Lower leg skin (tissue), 4 donors: ENCODE measurements around the gene MRPL39. TPM values are rescaled to one million over a fixed set of nuclear protein-coding genes. Genes with fewer than 3 reads are reported as not detected.

Experiments
- DNase-seq, 2 donors: peaks; one replicate each; pipeline ENCODE4 v3.0.0-alpha.2; 2019; ENCODE audit warnings: low spot score in 2 of 2
- H3K4me3 ChIP-seq: fragments of 200-600 bp; sonication (generic); 2 replicates; pipeline ENCODE4 v1.5.1; 2017; ENCODE audit warnings: mild to moderate bottlenecking, low read depth; ENCODE audit not compliant: poor library complexity, severe bottlenecking
- POLR2A ChIP-seq, 2 donors: fragments of 450-650 bp; IDR thresholded peaks; one replicate each; pipeline ENCODE4 v1.6.1; 2016 to 2017; ENCODE audit warnings: antibody characterized with exemption in 2 of 2, mild to moderate bottlenecking in 1 of 2, moderate library complexity in 1 of 2
- WGBS, 2 donors: methylation state at CpG; one replicate each; pipeline ENCODE4 v1.1.5; 2018; 5-methylcytosine and 5-hydroxymethylcytosine counted together
- intact Hi-C: fragments of 100-400 bp; cut with DNase I; formaldehyde crosslinking; loops from one replicate; pipeline ENCODE4 v1.15.0; 2023; ENCODE audit warnings: low total_unique reads
- total RNA-seq, 4 donors: library from RNA; depleted of rRNA; stranded (reverse); fragments of >200 nt; gene quantifications; one replicate each; pipeline ENCODE4 v1.1.0, GENCODE V29; 2016
- TF ChIP-seq, protein P1 (sequence below), 3 donors: fragments of 450-650 bp; IDR thresholded peaks; one replicate each; pipeline ENCODE4 v1.5.1; 2016; ENCODE audit warnings: antibody characterized with exemption in 3 of 3, mild to moderate bottlenecking in 3 of 3, moderate library complexity in 2 of 3

MRPL39 gene
- 10 to 100 TPM; 18.0 to 26.5 (median 21.4) TPM for total RNA-seq

DNA sequence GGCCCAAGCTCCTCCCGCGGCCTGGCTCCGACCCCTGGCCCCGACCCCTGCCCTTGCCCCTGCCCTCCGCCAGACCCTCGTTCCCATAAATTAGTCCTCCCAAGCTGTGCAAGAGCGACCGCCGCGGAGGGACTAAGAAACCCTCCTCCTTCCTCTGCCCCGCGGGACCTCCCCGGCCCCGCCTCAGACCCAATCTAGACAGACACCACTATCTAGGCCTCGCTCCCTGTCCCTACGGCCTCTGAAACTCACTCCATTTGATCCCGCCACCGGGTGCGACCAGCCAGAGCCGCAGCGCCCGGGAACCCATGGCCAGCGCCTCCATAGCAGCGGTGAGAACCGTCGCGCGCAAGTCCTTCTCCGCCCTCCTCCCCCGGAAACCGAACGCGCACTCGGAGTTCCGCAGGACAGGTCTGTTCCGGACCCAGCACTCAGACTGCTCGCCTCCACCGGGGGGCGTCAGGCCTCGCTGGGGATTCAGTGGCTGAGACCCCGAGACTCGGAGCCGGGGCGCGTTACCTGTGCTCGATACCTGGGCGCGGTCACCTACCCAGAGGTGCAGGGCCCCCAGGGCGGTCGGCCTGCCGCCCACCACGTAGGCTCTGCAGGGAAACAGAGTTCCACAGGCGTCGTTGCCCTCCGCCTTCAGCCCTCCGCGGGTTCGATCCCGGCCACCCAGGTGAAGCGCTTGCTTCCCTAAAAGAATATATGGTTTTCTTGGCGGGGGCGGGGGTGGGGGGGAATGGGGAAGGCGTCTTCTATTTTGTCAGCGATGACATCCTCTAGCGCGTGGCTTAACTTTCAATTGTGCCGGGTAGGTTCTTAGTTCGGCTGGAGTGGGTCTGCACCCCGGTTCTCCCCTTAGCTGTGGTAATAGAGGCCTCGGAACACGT lies at the start of gene MRPL39:
MRPL39 (minus strand) TSS at position 331 of the 893 bp plus-strand sequence; CDS start at position 325, 6 bp downstream.
- TF ChIP-seq, protein P1, sequence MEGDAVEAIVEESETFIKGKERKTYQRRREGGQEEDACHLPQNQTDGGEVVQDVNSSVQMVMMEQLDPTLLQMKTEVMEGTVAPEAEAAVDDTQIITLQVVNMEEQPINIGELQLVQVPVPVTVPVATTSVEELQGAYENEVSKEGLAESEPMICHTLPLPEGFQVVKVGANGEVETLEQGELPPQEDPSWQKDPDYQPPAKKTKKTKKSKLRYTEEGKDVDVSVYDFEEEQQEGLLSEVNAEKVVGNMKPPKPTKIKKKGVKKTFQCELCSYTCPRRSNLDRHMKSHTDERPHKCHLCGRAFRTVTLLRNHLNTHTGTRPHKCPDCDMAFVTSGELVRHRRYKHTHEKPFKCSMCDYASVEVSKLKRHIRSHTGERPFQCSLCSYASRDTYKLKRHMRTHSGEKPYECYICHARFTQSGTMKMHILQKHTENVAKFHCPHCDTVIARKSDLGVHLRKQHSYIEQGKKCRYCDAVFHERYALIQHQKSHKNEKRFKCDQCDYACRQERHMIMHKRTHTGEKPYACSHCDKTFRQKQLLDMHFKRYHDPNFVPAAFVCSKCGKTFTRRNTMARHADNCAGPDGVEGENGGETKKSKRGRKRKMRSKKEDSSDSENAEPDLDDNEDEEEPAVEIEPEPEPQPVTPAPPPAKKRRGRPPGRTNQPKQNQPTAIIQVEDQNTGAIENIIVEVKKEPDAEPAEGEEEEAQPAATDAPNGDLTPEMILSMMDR (IDR thresholded peaks at IDR 0.05), result no peak
- TF ChIP-seq POLR2A (IDR thresholded peaks at IDR 0.05), result no peak
- WGBS, 2 donors, result 0 to 1% methylated on average over 31 to 47 of the region's 71 CpGs
- intact Hi-C loops, result loop anchor here (2.0 kb wide), 1 partner anchor 99 kb away; no protein-coding TSS in a partner anchor
- peak; percentile 75 to 97 for DNase-seq
- H3K4me3 ChIP-seq, result peak within 1 kb of the TSS; percentile 79

DNA sequence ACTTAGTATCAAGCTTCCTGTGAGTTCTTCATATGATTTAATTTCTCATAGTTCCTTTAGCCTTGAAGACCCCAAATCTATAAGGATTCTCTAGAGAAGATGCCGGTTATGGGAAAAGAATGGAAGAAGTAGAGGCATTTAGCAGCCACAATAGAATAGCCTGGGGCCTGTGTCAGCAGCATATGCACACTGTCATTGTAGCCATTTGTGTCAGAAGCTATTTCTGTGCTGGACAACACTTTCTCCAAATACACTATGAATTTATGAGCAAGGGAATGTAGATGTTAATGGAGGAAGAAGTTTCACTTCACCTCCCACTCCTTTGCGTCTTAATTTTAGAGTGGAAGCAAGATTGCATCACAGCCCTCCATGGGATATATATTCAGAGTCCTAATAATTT lies 49.1 kb upstream of the MRPL39 start:
- intact Hi-C loops, result no loop called here
- DNase-seq, result no peak
- TF ChIP-seq POLR2A (IDR thresholded peaks at IDR 0.05), result no peak
- TF ChIP-seq, protein P1 (IDR thresholded peaks at IDR 0.05), result no peak
- 94% methylated on average over 2 of the region's 2 CpGs for WGBS, 2 donors
- no peak overlapping the region for H3K4me3 ChIP-seq

DNA sequence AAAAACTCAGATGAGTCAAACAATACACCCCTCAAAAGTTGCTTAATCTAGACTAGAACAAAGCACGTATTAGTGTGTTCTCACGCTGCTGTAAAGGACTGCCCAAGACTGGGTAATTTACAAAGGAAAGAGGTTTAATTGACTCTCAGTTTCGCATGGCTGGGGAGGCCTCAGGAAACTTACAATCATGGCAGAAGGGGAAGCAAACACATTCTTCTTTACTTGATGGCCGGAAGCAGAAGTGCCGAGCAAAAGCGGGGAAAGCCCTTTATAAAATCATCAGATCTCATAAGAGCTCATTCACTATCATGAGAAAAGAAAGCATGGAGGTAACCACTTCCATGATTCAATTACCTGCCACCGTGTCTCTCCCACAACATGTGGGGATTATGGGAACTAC lies 41.9 kb upstream of the MRPL39 start:
- 83 to 89% methylated on average over 7 of the region's 7 CpGs for WGBS, 2 donors
- intact Hi-C loops, result no loop called here

DNA sequence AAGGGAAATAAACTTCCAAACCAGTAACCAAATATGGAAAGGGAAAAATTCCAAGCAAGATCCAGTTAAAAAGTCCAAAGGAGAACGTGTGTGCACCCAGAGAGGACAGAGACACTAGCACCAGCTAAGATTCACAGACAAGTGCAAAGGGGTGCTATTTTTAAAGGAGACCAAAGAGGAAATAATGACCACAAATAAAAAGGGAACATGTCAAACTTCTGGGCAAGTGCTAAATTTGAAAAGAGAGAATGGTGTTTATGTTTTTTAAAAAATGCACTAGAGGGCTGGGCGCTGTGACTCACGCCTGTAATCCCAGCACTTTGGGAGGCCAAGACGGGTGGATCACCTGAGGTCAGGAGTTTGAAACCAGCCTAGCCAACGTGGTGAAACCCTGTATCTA lies 40.4 kb upstream of the MRPL39 start:
- WGBS, 2 donors, result 55 to 60% methylated on average over 5 of the region's 5 CpGs
- no peak for TF ChIP-seq POLR2A (IDR thresholded peaks at IDR 0.05)
- TF ChIP-seq, protein P1 (IDR thresholded peaks at IDR 0.05), result no peak
- no peak for DNase-seq
- no peak overlapping the region for H3K4me3 ChIP-seq
- intact Hi-C loops, result no loop called here

More for the DNA sequence above, 41.9 kb upstream of the MRPL39 start:
- no peak for DNase-seq
- H3K4me3 ChIP-seq, result no peak overlapping the region
- TF ChIP-seq POLR2A (IDR thresholded peaks at IDR 0.05), result no peak
- TF ChIP-seq, protein P1 (IDR thresholded peaks at IDR 0.05), result no peak

DNA sequence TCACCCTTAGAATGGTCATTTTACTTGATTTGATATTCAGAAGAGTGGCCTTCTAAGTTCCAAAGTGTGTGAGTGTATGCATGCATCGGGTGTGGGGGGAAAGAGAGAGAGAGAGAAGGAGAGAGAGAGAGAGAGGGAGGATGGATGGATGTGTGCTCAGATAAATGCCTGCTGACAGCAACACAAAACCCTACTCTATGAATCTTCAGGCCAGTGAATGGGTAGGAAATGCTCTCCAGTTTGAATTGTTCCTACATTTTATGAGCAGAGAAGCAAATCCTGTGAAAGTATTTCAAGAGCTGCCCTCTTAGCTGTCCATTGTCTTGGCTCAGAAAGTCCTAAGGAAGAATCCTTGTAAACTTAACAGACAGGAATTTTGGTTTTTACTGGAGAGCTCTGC lies 39.2 kb upstream of the MRPL39 start:
- 63 to 66% methylated on average over 1 of the region's 1 CpG for WGBS, 2 donors
- no peak overlapping the region for H3K4me3 ChIP-seq
- intact Hi-C loops, result no loop called here
- no peak for TF ChIP-seq POLR2A (IDR thresholded peaks at IDR 0.05)
- TF ChIP-seq, protein P1 (IDR thresholded peaks at IDR 0.05), result no peak
- no peak for DNase-seq
